Progenitor cell of endocrine pancreas (in vitro differentiated cells): ENCODE measurements around the gene IBA57. TPM values are rescaled to one million over a fixed set of nuclear protein-coding genes. Genes with fewer than 3 reads are reported as not detected.
A peak's percentile ranks its signal among the peaks of the same experiment; 100 is the strongest.

ENCODE experiments used
- DNase-seq: peaks from one replicate; pipeline ENCODE4 v3.0.0; 2021; ENCODE audit warnings: low spot score; ENCODE audit not compliant: unreplicated experiment
- H3K27ac Mint-ChIP-seq: 2 replicates; pipeline ENCODE4 v1.8.0; 2021; ENCODE audit warnings: mild to moderate bottlenecking, moderate library complexity, mixed read lengths
- H3K27me3 Mint-ChIP-seq: 2 replicates; pipeline ENCODE4 v1.8.0; 2021; ENCODE audit warnings: mixed read lengths
- H3K36me3 Mint-ChIP-seq: 2 replicates; pipeline ENCODE4 v1.8.0; 2022; ENCODE audit warnings: mixed read lengths; ENCODE audit not compliant: insufficient read depth
- H3K4me1 Mint-ChIP-seq: 2 replicates; pipeline ENCODE4 v1.8.0; 2021; ENCODE audit warnings: low read depth, mixed read lengths
- H3K4me3 Mint-ChIP-seq: 2 replicates; pipeline ENCODE4 v1.8.0; 2021; ENCODE audit warnings: low read depth, mild to moderate bottlenecking, moderate library complexity, mixed read lengths
- H3K9me3 Mint-ChIP-seq: 2 replicates; pipeline ENCODE4 v1.8.0; 2021; ENCODE audit warnings: low read depth, mixed read lengths
- total RNA-seq: library from RNA; stranded (reverse); gene quantifications from 2 replicates; pipeline ENCODE4 v1.2.1, GENCODE V29; 2021
- TF ChIP-seq, protein P1 (sequence below): fragments of 200-600 bp; sonication (generic); IDR thresholded peaks from one replicate; pipeline ENCODE4 v1.5.0; 2021; ENCODE audit warnings: antibody characterized with exemption, mild to moderate bottlenecking; ENCODE audit not compliant: unreplicated experiment

IBA57 gene
- total RNA-seq, 1 donor from 2014 or later = 11.2 TPM

DNA sequence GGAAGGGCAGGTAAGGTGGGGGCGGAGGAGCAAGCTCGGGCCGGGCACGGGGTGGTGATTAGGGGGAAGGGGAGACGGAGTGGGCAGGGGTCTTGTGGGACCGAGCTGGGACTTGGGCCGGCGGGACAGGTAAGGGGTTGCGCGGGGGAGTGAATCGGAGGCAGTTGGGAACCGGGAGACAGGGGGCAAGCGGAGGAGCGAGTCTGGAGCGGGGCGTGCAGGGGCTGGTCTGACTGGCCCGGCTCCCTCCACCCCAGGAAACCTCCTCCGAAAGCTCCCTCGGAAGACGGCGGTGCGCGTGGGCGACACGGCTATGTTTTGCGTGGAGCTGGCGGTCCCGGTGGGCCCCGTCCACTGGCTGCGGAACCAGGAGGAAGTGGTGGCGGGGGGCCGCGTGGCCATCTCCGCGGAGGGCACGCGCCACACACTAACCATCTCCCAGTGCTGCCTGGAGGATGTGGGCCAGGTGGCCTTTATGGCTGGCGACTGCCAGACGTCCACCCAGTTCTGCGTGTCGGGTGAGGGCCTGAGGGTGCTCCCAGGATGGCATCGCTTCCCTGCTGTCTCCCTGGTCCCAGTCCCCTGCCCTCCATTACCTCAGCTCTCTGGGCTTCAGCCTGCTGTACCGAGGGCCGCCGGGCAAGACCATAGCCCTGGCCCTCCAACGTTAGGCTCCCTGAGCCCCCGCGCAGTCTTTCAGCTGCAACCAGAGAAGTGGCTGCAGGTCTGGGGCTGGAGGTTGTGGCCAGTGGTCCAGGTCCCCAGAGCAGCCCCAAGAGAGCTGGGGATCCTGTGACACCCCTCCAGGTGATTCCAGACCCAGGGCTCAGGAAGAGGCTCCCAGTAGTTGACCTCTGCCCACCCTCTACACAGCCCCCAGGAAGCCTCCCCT lies 48.6 kb downstream of the IBA57 start:
- no peak overlapping the region for H3K27ac Mint-ChIP-seq
- peaks cover 3% of the 10 kb centered on the region for H3K36me3 Mint-ChIP-seq
- TF ChIP-seq, protein P1, sequence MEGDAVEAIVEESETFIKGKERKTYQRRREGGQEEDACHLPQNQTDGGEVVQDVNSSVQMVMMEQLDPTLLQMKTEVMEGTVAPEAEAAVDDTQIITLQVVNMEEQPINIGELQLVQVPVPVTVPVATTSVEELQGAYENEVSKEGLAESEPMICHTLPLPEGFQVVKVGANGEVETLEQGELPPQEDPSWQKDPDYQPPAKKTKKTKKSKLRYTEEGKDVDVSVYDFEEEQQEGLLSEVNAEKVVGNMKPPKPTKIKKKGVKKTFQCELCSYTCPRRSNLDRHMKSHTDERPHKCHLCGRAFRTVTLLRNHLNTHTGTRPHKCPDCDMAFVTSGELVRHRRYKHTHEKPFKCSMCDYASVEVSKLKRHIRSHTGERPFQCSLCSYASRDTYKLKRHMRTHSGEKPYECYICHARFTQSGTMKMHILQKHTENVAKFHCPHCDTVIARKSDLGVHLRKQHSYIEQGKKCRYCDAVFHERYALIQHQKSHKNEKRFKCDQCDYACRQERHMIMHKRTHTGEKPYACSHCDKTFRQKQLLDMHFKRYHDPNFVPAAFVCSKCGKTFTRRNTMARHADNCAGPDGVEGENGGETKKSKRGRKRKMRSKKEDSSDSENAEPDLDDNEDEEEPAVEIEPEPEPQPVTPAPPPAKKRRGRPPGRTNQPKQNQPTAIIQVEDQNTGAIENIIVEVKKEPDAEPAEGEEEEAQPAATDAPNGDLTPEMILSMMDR = no peak

DNA sequence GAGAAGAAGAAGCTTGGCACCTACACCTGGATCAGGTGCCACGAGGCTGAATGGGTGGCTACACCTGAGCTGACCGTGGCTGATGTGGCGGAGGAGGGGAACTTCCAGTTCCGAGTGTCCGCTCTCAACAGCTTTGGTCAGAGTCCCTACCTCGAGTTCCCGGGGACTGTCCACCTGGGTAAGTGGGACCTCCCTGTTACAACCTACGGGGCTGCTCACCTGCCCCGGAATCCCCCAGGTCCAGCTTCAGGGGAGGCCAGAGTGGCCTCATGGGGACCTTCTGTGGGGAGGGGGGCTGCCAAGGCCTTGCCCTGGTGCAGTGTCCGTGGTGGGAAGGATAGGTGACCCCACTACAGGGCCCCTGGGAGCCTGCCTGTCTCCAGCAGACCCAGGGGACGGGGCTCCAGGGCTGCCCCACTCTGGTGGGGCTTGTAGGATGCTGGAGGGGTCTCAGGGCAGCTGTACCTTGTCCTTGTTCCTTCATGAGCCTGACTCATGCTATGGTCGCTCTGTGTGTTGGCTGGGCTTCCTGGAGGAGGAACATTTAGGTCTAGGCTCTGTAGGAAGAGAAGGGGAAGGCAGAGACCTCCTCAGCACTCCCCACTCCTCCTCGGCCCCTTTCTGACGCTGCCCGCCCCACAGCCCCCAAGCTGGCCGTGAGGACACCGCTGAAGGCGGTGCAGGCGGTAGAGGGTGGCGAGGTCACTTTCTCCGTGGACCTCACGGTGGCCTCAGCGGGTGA lies 49.5 kb downstream of the IBA57 start:
- no peaks in the 10 kb centered on the region for H3K4me1 Mint-ChIP-seq
- peaks cover 4% of the 10 kb centered on the region for H3K36me3 Mint-ChIP-seq
- H3K9me3 Mint-ChIP-seq = no peaks in the 10 kb centered on the region
- H3K4me3 Mint-ChIP-seq = peak overlapping the region; percentile 58
- no peak overlapping the region for H3K27ac Mint-ChIP-seq
- peaks cover 8% of the 10 kb centered on the region for H3K27me3 Mint-ChIP-seq
- TF ChIP-seq, protein P1 = no peak
- no peak for DNase-seq

More for the DNA sequence above, 48.6 kb downstream of the IBA57 start:
- H3K9me3 Mint-ChIP-seq = no peaks in the 10 kb centered on the region
- DNase-seq = no peak
- no peaks in the 10 kb centered on the region for H3K4me1 Mint-ChIP-seq
- peaks cover 8% of the 10 kb centered on the region for H3K27me3 Mint-ChIP-seq
- H3K4me3 Mint-ChIP-seq = peak overlapping the region; percentile 74

DNA sequence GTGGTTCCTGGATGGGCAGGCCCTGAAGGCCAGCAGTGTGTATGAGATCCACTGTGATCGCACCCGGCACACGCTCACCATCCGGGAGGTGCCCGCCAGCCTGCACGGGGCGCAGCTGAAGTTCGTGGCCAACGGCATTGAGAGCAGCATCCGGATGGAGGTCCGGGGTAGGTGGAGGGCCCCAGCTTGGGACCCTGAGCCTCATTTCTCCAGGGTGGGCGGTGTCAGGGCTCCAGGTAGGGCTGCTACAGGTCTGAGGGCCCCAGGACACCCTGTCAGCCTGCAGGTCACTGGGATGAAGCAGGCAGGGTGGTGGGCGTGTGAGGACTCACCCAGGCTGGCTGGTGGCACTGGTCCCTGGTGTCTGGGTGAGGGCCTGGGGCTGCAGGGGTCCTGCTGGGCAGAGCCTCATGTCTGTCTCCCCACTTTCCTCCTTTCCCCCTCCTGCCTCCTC lies 50.1 kb downstream of the IBA57 start:
- no peaks in the 10 kb centered on the region for H3K4me1 Mint-ChIP-seq
- no peaks in the 10 kb centered on the region for H3K9me3 Mint-ChIP-seq
- H3K27me3 Mint-ChIP-seq = peaks cover 8% of the 10 kb centered on the region
- no peak overlapping the region for H3K27ac Mint-ChIP-seq
- H3K36me3 Mint-ChIP-seq = peaks cover 5% of the 10 kb centered on the region
- TF ChIP-seq, protein P1 = no peak
- DNase-seq = no peak
- no peak overlapping the region for H3K4me3 Mint-ChIP-seq

DNA sequence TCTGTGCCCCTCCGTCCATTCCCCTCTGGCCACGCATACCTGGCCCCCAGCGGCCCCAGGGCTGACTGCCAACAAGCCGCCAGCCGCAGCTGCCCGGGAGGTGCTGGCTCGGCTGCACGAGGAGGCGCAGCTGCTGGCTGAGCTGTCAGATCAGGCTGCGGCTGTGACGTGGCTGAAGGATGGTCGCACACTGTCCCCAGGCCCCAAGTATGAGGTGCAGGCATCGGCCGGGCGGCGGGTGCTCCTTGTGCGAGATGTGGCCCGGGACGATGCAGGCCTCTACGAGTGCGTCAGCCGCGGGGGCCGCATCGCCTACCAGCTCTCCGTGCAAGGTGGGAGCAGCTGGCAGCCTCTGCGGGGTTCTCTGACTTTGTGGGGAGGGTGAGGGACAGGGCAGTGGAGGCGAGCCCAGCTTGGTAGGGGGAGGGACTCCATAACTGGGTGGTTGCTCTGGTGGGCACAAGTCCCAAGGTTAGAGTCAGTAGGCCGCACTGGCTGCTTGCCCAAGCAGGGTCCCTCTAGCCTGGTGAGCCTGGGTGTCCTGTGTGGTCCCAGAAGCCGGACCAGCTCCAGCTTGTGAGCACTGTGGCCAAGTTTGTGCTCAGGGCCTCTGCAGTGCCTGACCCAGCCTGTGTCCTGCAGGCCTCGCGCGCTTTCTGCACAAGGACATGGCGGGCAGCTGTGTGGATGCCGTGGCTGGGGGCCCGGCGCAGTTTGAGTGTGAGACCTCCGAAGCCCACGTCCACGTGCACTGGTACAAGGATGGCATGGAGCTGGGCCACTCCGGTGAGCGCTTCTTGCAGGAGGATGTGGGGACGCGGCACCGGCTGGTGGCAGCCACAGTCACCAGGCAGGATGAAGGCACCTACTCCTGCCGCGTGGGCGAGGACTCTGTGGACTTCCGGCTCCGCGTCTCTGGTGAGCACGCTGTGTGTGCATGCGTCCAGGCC lies 51.0 kb downstream of the IBA57 start:
- Mint-ChIP-seq H3K36me3 (peaks cover 5% of the 10 kb centered on the region), H3K4me1 (no peaks in the 10 kb centered on the region), H3K9me3 (no peaks in the 10 kb centered on the region), H3K27ac (no peak overlapping the region), H3K4me3 (no peak overlapping the region), H3K27me3 (no peaks in the 10 kb centered on the region)
- DNase-seq = no peak
- TF ChIP-seq, protein P1 = no peak
